ENCODE measurements around the gene FABP1.

- TF ChIP-seq POLR2A (IDR thresholded peaks at IDR 0.05), result no peak
- no peak for TF ChIP-seq CTCF (IDR thresholded peaks at IDR 0.05)
These were observed 40.5 kb upstream of the FABP1 start for GRCh38 chr2:88168386-88168785.
